Measurements from ENCODE around the gene SSH2.

The SSH2 gene

GRCh38 chr17:29624586-29624985 is 305.4 kb downstream of the SSH2 start:
- no peak for DNase-seq (ENCODE audit: low read depth)
- no peak for TF ChIP-seq CTCF (conservative IDR thresholded peaks at IDR 0.05; ENCODE audit: control insufficient read depth, insufficient read depth, low read depth, low read length)
- H3K4me3 ChIP-seq (ENCODE audit: control insufficient read depth, low read depth, low read length) = no peak overlapping the region

GRCh38 chr17:29623283-29623647 is 306.8 kb downstream of the SSH2 start:
- DNase-seq (ENCODE audit: low read depth) = no peak
- TF ChIP-seq CTCF (conservative IDR thresholded peaks at IDR 0.05; ENCODE audit: control insufficient read depth, insufficient read depth, low read depth, low read length) = no peak
- H3K4me3 ChIP-seq (ENCODE audit: control insufficient read depth, low read depth, low read length) = no peak overlapping the region

GRCh38 chr17:29622337-29623282 is 307.4 kb downstream of the SSH2 start, which contains the start of gene CORO6:
Gene CORO6, minus strand, starts transcription at chr17:29622912. Its CDS starts 1,491 bp downstream, at chr17:29621421.
- TF ChIP-seq CTCF (conservative IDR thresholded peaks at IDR 0.05; ENCODE audit: control insufficient read depth, insufficient read depth, low read depth, low read length) = no peak
- no peak for DNase-seq (ENCODE audit: low read depth)
- peak within 1 kb of the TSS; percentile 62 for H3K4me3 ChIP-seq (ENCODE audit: control insufficient read depth, low read depth, low read length)

GRCh38 chr17:29621751-29622194 is 308.3 kb downstream of the SSH2 start:
- DNase-seq (ENCODE audit: low read depth) = no peak
- TF ChIP-seq CTCF (conservative IDR thresholded peaks at IDR 0.05; ENCODE audit: control insufficient read depth, insufficient read depth, low read depth, low read length) = no peak
- peak overlapping the region; percentile 62 for H3K4me3 ChIP-seq (ENCODE audit: control insufficient read depth, low read depth, low read length)

GRCh38 chr17:29620779-29621500 is 309.1 kb downstream of the SSH2 start:
- no peak for TF ChIP-seq CTCF (conservative IDR thresholded peaks at IDR 0.05; ENCODE audit: control insufficient read depth, insufficient read depth, low read depth, low read length)
- no peak for DNase-seq (ENCODE audit: low read depth)
- H3K4me3 ChIP-seq (ENCODE audit: control insufficient read depth, low read depth, low read length) = no peak overlapping the region

GRCh38 chr17:29620271-29620670 is 309.8 kb downstream of the SSH2 start:
- no peak overlapping the region for H3K4me3 ChIP-seq (ENCODE audit: control insufficient read depth, low read depth, low read length)
- TF ChIP-seq CTCF (conservative IDR thresholded peaks at IDR 0.05; ENCODE audit: control insufficient read depth, insufficient read depth, low read depth, low read length) = no peak
- peak; percentile 48 for DNase-seq (ENCODE audit: low read depth)
